ENCODE results near the gene RARS2. TPM values are rescaled to one million over a fixed set of nuclear protein-coding genes. Genes with fewer than 3 reads are reported as not detected.
"Not testable (repeated sequence)": the region's sequence is repeated elsewhere in the genome, so short reads cannot be mapped to it uniquely, and the experiment has no call there.

RARS2 gene, protein sequence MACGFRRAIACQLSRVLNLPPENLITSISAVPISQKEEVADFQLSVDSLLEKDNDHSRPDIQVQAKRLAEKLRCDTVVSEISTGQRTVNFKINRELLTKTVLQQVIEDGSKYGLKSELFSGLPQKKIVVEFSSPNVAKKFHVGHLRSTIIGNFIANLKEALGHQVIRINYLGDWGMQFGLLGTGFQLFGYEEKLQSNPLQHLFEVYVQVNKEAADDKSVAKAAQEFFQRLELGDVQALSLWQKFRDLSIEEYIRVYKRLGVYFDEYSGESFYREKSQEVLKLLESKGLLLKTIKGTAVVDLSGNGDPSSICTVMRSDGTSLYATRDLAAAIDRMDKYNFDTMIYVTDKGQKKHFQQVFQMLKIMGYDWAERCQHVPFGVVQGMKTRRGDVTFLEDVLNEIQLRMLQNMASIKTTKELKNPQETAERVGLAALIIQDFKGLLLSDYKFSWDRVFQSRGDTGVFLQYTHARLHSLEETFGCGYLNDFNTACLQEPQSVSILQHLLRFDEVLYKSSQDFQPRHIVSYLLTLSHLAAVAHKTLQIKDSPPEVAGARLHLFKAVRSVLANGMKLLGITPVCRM
- total RNA-seq (ENCODE audit: insufficient read depth, low replicate concordance) = 59.0 TPM

GRCh38 chr6:87589693-87590416 is at the start of gene RARS2, which contains the start of gene ORC3:
Gene RARS2 (minus strand): TSS chr6:87589987. CDS start chr6:87589957, 30 bp downstream.
Gene ORC3 (plus strand): TSS chr6:87590135. CDS start chr6:87590169, 34 bp downstream.
- DNase-seq (ENCODE audit: low spot score) = peak; percentile 98

- DNase-seq (ENCODE audit: low spot score) = no peak
Observed at GRCh38 chr6:87639373-87639772, 49.6 kb upstream of the RARS2 start.

DNA sequence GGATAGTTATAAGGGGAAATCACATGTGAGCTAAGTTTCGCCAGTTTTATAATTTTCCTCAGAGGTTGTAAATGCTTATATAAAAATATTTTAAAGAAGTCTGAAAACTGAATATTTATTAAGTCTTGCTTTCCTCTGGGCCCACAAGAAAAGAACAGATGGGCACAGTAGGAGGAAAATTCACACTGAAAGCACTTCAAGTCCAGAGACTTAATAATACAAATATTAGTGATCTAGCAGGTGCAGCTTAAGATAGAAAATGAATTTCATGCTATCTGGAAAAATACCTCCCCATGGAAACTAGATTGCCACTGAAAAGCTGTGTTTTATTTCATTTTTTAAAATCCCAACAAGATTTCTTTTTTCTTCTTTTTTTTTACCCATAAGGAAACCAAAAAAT is 47.3 kb upstream of the RARS2 start:
- DNase-seq (ENCODE audit: low spot score) = no peak

DNA sequence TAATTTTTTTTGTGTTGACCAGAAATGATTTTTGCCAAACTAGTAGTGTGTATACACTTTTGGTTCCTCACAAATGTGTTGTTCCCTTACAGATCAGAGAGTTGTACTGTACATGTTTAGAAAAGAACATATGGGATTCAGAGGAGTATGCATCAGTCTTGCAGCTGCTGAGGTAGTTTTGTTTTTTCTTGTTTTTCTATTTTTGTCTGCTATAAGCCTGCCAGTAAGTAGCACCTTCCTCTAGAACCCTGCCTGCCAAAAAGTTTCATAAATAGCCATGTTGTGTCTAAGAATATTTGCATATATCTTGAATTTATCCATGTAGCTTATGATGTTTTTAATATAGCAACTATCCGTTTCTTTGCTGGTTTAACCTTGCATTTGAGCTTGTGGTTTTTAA is 46.5 kb upstream of the RARS2 start:
- no peak for DNase-seq (ENCODE audit: low spot score)

GRCh38 chr6:87633851-87634250 is 44.1 kb upstream of the RARS2 start:
- DNase-seq (ENCODE audit: low spot score) = no peak

- no peak for DNase-seq (ENCODE audit: low spot score)
Observed at GRCh38 chr6:87630746-87631145, 41.0 kb upstream of the RARS2 start.

DNA sequence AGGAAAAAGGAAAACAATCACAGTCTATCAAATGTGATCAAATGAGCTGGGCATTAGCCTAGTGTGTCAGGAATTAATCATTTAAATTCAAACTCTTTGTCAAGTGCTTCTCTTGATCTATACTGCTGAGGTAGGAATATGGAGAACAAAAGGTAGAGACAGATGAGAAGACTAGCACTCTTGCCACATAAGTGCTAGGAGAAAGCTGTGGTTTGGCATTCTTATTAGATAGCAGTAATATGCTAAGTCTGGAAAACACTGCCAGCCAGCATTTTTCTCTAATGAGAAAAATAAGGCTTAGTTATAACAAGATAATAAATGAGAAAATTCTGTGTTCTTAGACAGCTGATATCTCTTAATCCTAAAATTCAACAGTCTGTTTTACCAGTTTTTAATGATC is 39.1 kb upstream of the RARS2 start:
- no peak for DNase-seq (ENCODE audit: low spot score)

GRCh38 chr6:87628424-87628823 is 38.6 kb upstream of the RARS2 start:
- no peak for DNase-seq (ENCODE audit: low spot score)

DNA sequence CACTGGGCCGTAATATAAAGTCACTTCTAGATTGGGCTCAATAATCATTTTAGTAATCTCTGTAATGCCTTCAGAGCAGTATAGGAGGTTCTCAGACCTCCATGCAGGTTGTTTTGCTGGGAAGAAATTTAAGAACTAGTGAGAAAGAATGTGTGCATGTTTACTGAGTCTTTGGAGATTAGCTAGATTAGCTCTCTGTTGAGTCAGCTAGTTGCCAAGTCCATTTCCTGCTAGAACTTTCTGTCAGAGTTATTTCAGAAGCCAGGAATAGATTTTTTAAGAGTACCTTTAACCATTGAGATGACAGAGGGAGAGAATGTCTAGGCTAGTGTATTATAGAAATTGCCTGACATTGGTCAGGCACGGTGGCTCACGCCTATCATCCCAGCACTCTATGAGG is 33.5 kb upstream of the RARS2 start:
- DNase-seq (ENCODE audit: low spot score) = no peak

DNA sequence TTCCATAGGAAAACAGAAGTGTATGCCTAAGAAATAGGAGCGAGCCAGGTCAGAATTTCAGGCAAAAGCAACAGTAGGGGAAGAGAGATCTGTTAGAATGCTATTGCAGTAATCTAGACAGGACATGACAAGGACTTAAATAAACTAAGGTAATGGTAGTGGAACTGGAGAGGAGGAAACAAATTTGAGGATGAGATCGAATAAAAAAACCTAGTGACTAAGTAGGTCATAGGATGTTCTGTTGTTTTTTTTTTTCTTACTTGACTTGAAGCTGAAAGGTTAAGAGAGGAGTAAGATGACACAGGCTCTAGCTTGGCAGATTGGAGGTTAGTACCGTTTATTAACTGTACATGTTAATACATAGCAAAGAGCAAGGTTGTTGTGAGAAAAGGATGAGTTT is 28.7 kb upstream of the RARS2 start:
- no peak for DNase-seq (ENCODE audit: low spot score)

DNA sequence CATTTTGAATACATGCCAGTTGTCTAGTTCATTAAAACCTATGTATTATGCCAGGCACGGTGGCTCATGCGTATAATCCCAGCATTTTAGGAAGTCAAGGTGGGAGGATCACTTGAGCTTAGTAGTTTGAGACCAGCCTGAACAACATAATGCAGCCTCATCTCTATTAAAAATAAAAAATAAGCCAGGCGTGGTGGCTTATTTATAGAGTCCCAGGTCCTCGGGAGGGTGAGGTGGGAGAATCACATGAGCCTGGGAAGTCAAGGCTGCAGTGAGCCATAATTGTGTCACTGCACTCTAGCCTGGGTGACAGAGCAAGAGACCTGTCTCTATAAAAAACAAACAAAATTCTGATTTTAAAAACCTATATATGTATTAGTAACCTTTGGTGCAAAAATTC is 27.6 kb upstream of the RARS2 start:
- no peak for DNase-seq (ENCODE audit: low spot score)

DNA sequence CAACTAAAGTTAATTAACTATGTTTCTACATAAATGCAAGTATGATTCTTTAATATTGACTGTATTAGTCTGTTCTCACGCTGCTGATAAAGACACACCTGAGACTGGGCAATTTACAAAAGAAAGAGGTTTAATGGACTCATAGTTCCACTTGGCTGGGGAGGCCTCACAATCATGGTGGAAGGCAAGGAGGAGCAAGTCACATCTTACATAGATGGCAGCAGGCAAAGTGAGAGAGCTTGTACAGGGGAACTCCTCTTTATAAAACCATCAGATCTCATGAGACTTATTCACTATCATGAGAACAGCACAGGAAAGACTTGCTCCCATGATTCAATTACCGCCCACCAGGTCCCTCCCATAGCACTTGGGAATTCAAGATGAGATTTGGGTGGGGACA is 23.2 kb upstream of the RARS2 start:
- not testable (repeated sequence) for DNase-seq (ENCODE audit: low spot score)

DNA sequence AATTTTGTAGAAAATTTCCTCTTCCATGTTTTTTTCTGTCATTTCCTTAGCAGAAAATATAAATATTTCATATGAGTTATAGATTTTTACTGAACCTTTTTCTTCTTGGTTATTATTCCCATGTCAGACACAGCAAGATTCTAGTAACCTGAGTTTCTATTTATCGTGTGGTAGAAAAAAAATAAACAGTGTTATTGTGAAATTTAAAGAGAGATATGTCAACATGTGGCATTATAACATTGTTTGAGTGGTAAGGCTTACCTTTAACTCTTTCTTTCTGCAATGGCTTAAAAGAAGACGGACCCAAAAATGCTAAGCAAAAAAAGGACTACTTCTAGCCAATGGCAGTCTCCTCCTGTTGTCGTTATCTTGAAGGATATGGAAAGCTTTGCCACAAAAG is 19.0 kb upstream of the RARS2 start:
- no peak for DNase-seq (ENCODE audit: low spot score)

GRCh38 chr6:87606199-87606598 is 16.4 kb upstream of the RARS2 start:
- no peak for DNase-seq (ENCODE audit: low spot score)

GRCh38 chr6:87600576-87600975 is 10.8 kb upstream of the RARS2 start:
- DNase-seq (ENCODE audit: low spot score) = no peak

DNA sequence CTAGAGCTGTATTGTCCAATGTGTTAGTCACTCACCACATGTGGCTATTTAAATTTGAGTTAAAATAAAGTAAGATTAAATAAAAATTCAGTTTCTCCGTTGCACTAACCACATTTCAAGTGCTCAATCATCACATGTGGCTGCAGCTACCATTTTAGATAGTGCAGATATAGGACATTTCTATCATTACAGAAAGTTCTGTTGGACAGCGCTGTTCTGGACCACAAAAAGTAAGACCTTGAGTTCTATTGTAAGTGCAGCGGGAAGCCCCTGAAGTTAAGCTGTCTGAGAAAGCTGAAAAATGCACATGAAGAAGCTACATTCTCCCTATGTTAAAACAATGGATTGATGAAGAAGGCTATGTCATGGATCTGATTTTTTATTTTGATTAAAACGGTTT is 1.2 kb upstream of the RARS2 start:
- no peak for DNase-seq (ENCODE audit: low spot score)

DNA sequence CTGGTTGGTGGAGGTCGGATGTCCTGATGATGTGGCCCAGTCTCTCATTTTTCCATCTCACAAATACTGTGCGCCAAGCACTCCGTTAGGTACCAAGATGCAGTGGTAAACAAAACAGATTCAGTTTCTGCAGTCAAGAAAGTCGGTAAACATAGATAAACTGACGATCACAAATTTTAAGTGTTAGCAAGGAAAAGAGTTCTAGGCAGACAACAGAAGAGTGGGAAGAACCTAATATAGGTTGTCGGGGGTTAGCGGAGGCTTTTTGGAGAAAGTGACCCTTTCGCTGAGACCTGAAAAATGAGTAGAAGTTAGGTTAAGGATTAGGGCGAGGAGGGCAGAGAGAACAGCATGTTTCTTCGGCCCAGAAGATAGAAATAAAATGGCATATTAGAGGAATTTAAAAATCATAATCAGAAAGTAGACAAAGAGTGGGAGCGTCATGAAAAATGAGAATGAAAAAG is 662 bp upstream of the RARS2 start:
- no peak for DNase-seq (ENCODE audit: low spot score)

DNA sequence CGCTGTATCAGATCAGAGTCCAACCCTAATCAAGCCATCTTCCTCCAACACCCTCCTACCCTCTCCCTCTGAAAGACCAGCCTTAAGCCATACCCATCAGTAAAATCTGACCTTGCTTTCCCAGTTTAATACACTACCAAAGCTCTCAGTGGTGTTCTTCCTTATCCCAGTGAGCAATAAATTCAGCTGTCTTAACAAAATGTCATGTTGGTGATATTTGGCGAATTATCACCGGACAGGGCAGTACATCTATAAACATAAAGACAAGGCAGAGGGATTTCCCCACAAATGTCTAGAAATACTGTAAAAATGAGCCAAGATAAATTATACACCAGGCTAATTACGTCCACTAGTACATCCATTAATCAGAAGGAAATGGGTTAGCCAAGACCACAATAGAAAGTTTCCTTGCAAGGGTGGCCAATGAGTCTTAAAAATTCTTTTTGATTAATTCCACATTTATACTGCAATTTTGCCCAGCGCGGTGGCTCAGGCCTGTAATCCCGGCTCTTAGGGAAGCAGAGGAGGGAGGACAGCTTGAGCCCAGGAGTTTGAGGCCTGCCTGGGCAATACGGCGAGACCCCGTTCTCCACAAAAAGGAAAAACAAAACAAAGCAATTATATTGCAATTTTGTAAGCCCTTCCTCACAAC is 905 bp downstream of the RARS2 start:
- peak; percentile 23 for DNase-seq (ENCODE audit: low spot score)

DNA sequence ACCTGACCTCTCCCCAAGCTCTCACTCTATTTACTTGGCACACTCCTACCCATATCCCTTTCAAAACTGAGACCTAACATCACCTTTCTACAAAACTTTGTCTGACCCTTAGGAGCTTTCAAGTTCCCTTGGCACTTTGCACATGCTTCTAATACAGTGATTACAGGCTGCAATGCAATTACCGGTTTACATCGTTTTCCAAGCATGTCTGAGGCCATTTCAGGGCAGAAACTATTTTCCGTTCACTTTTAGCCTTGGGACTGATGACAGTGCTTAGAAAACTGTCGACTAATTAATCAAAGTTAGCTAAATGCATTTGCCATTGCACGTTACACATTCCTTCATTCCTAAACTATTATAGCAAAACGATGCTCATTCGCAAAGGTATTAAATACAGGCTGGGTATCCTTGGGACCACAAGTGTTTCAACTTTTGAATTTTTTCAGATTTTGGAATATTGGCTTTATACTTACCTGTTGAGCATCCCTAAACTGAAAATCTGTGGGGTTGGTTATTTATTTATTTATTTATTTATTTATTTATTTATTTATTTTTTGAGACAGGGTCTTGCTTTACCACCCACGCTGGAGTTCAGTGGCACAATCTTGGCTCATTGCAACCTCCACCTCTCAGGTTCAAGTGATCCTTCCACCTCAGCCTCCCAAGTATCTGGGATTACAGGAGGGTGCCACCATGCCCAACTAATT is 3.3 kb downstream of the RARS2 start:
- DNase-seq (ENCODE audit: low spot score) = no peak

GRCh38 chr6:87583822-87584221 is 6.0 kb downstream of the RARS2 start:
- DNase-seq (ENCODE audit: low spot score) = no peak

DNA sequence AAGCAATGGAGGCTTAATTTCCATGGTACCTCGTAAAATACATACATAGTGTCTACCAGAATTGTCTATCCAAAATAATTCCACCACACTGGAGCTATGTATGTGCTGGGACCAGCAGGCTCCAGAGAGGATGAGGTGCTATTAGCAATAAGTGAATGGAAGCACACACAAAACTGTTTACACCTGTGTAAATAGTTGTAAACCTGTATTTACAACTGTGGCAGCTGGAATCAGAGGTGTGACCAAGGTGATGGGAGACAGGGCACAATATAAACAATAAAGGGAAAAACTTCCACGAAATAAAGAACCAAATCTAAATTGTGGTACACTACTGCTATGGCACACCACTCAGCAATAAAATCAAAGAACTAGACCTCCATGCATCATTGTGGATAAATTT is 14.4 kb downstream of the RARS2 start:
- no peak for DNase-seq (ENCODE audit: low spot score)
